GM12891 (cell line): Measurements from ENCODE around the gene SYT1.

ENCODE experiments used
- POLR2A ChIP-seq: IDR thresholded peaks from 2 replicates; pipeline ENCODE4 v1.6.1; 2011; ENCODE audit warnings: low read depth, low read length, control low read depth
- POLR2AphosphoS5 ChIP-seq: IDR thresholded peaks from 2 replicates; pipeline ENCODE4 v1.6.1; 2011; ENCODE audit warnings: low read depth, low read length, control low read depth

- no peak for TF ChIP-seq POLR2AphosphoS5
- no peak for TF ChIP-seq POLR2A
Measured at GRCh38 chr12:78885466-78885865, 20.9 kb downstream of the SYT1 start.
